ENCODE measurements around the gene ARHGEF16. TPM values are rescaled to one million over a fixed set of nuclear protein-coding genes. Genes with fewer than 3 reads are reported as not detected.

ARHGEF16 gene
- polyA plus RNA-seq, 1 experiment = not detected

DNA sequence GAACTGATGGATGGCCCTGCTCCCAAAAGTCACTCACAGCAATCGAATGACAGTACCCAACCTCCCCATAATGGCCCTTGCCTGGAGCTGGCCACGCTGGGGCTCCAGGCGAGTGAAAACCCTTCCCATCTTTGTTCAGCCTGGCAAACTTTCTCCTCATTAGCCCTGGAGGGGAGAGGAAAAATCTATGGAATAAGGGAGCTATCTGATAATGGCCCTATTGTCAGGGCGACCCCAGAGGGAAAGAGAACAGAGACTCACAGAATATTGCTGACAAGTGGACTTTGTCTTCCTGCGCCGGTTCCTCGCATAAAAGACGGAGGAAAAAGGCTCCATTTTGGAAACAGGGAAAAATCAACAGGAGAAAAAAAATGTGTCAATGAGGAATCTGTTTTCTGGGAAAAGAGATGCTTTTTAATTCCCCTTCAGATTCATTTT lies 13.0 kb upstream of the ARHGEF16 start:
- Histone ChIP-seq H3K27me3 (ENCODE audit: control insufficient read depth, insufficient read depth, low read length) (peaks cover 18% of the 10 kb centered on the region), H3K4me3 (ENCODE audit: low read depth, low read length) (no peak overlapping the region), H3K27ac (ENCODE audit: low read depth, low read length) (no peak overlapping the region), H3K9me3 (ENCODE audit: control insufficient read depth, insufficient read depth, low read length) (peaks cover 10% of the 10 kb centered on the region; the same call in 1 of the 2 replicates)
- no peak for DNase-seq (ENCODE audit: low read depth, low spot score)
- no peak for TF ChIP-seq CTCF (IDR thresholded peaks at IDR 0.05; ENCODE audit: low read depth, low read length)
- POLR2A ChIA-PET = no interaction called here
- CTCF ChIA-PET = interaction anchor here (2.6 kb wide), 1 partner anchor 12 kb away, joined by 9 read pairs; no protein-coding TSS in a partner anchor

DNA sequence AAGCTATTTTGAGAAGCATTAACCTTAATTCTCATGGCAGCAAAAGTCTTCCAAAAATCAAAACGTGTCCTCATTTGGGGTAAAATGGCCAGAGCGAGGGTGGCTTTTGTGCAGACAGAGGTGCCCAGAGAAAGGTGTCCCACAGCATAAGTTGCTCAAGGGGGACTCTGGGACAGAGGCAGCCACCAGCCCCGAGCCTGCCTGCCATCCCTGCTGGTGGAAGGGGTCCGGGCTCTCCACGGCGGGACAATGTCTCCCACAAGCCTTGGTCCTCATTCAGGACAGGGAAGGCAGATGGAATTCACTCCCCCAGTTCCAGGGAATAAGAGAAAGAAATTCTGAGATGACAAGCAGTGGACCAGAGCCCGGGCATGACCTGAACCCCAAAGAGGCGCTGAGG lies 12.6 kb upstream of the ARHGEF16 start:
- POLR2A ChIA-PET = no interaction called here
- no peak overlapping the region for H3K4me3 ChIP-seq (ENCODE audit: low read depth, low read length)
- CTCF ChIA-PET = interaction anchor here (2.6 kb wide), 1 partner anchor 11 kb away, joined by 9 read pairs; no protein-coding TSS in a partner anchor
- DNase-seq (ENCODE audit: low read depth, low spot score) = no peak
- TF ChIP-seq CTCF (IDR thresholded peaks at IDR 0.05; ENCODE audit: low read depth, low read length) = no peak
- no peak overlapping the region for H3K27ac ChIP-seq (ENCODE audit: low read depth, low read length)
- peaks cover 6% of the 10 kb centered on the region; the same call in 1 of the 2 replicates for H3K9me3 ChIP-seq (ENCODE audit: control insufficient read depth, insufficient read depth, low read length)
- H3K27me3 ChIP-seq (ENCODE audit: control insufficient read depth, insufficient read depth, low read length) = peaks cover 18% of the 10 kb centered on the region

- ChIA-PET POLR2A (no interaction called here), CTCF (interaction anchor here (2.6 kb wide), 1 partner anchor 11 kb away, joined by 9 read pairs; no protein-coding TSS in a partner anchor)
- H3K27ac ChIP-seq (ENCODE audit: low read depth, low read length) = no peak overlapping the region
- DNase-seq (ENCODE audit: low read depth, low spot score) = no peak
- no peak overlapping the region for H3K4me3 ChIP-seq (ENCODE audit: low read depth, low read length)
- peaks cover 18% of the 10 kb centered on the region for H3K27me3 ChIP-seq (ENCODE audit: control insufficient read depth, insufficient read depth, low read length)
- peaks cover 1% of the 10 kb centered on the region; the same call in 1 of the 2 replicates for H3K9me3 ChIP-seq (ENCODE audit: control insufficient read depth, insufficient read depth, low read length)
- no peak for TF ChIP-seq CTCF (IDR thresholded peaks at IDR 0.05; ENCODE audit: low read depth, low read length)
These were observed 12.1 kb upstream of the ARHGEF16 start for GRCh38 chr1:3442331-3442730.

GRCh38 chr1:3442901-3443300 lies 11.6 kb upstream of the ARHGEF16 start:
- H3K27ac ChIP-seq (ENCODE audit: low read depth, low read length) = no peak overlapping the region
- no peak for DNase-seq (ENCODE audit: low read depth, low spot score)
- H3K4me3 ChIP-seq (ENCODE audit: low read depth, low read length) = no peak overlapping the region
- CTCF ChIA-PET = interaction anchor here (1.4 kb wide), 1 partner anchor 10 kb away, joined by 5 read pairs; no protein-coding TSS in a partner anchor
- POLR2A ChIA-PET = no interaction called here
- H3K27me3 ChIP-seq (ENCODE audit: control insufficient read depth, insufficient read depth, low read length) = peaks cover 18% of the 10 kb centered on the region
- no peak for TF ChIP-seq CTCF (IDR thresholded peaks at IDR 0.05; ENCODE audit: low read depth, low read length)
- no peaks in the 10 kb centered on the region; the same call in 1 of the 2 replicates for H3K9me3 ChIP-seq (ENCODE audit: control insufficient read depth, insufficient read depth, low read length)

DNA sequence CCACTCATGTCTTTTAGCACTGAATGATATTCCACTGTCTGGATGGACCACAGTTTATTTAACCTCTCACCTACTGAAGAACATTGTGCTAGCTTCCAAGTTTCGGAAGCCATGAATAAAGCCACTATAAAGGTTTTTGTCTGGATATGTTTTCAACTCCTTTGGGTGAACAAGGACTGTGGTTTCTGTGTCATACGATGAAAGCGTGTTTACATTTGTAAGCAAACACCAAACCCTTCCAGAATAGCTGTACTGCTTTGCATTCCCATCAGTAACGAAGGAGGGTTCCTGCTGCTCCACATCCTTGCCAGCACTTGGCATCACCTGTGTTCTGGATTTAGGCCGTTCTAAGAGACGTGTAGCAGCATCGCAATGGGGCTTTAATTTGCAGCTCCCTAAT lies 10.7 kb upstream of the ARHGEF16 start:
- Histone ChIP-seq H3K27ac (ENCODE audit: low read depth, low read length) (no peak overlapping the region), H3K27me3 (ENCODE audit: control insufficient read depth, insufficient read depth, low read length) (peaks cover 18% of the 10 kb centered on the region), H3K4me3 (ENCODE audit: low read depth, low read length) (no peak overlapping the region), H3K9me3 (ENCODE audit: control insufficient read depth, insufficient read depth, low read length) (no peaks in the 10 kb centered on the region)
- CTCF ChIA-PET = interaction anchor here (1.4 kb wide), 1 partner anchor 9 kb away, joined by 5 read pairs; no protein-coding TSS in a partner anchor
- no peak for TF ChIP-seq CTCF (IDR thresholded peaks at IDR 0.05; ENCODE audit: low read depth, low read length)
- POLR2A ChIA-PET = no interaction called here
- DNase-seq (ENCODE audit: low read depth, low spot score) = no peak
